ELR (cell line): ENCODE data around the gene KITLG.
"Not testable (repeated sequence)": the region's sequence is repeated elsewhere in the genome, so short reads cannot be mapped to it uniquely, and the experiment has no call there.

Source experiments
- DNase-seq: peaks from one replicate; pipeline ENCODE4 v3.0.0-alpha.2; 2015; ENCODE audit warnings: low read depth

Gene KITLG

DNA sequence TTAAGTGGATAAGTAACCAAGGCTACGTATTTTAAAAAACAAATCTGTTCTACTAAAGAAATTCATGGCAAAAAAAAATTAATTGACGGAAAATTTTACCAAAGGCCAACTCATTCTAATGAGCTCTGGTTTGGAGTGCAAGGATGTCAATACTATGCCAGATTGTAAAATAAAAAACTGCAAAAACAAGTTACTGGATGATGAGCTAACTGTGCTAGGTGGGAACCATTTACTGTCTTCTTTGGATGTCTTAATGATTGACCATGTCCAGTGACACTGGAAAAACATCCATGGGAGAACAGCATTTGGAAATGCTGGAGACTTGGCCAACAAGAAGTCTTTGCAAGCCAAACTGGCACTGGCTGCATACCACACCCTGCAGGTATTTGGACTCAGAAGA is 41.6 kb downstream of the KITLG start:
- DNase-seq = no peak

DNA sequence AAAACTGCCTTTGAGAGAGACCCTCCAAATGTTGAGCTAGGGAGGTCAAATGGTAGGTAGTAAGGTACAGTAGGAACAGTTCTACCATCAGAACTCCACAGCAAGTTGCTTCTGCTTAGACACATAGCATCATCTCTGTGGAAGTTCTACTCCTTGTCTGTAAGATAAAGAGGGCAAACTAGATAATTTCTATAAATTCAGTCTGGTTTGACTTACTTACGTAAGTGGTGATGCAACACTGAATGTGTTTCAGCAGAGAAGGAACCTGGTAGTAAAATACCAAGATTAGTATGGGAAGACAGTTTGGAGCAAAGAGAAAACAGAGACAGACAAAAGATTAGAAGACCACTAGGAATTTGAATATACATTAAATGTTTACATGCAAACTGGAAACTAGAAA is 42.0 kb downstream of the KITLG start:
- no peak for DNase-seq

- DNase-seq = no peak
Observed at GRCh38 chr12:88530868-88531267, 49.4 kb downstream of the KITLG start.

DNA sequence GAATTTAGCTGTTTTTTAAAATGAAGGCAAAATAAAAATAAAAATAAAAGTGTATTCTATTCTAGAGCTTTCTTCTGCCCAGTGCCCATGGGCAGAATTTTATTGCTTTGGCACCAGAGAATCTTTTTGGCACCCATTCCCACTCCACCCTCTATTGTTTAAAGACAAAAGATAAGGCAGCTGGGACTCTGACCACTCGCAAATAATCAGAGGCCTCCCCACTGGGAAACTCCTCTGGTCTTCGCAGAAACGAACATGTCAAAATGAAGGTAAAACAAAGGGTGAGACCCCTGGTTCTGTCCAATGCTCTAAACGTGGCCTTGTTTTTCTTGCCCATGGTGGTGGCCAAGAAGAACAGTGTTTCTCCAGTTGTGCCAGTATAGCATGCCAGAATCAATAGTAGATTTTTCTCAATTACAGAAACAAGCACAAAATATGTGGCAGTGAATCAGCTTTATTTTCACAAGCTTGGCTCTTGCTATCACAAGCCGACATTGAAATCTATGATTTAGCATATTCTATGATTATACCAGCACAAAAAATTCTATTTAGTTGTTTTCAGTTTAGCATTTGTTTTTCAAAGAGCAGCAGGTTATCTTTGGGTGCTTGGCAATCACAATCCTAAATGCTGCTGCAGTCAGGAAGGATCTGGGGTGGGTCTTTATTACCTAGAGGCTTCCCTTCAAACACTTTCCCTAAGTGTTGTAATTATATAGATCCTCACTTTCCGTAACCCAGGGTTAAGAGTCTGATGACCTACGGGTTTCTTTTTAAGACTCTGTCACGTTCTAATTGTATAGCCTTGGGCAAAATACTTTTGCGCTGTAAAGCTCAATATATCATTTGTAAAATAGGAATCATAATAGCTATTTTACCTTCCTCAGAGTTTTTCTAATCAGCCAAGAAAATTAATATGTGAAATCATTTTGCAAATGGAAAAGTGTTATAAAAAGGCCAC is 50.5 kb downstream of the KITLG start:
- DNase-seq = no peak

GRCh38 chr12:88522961-88523360 is 57.3 kb downstream of the KITLG start:
- no peak for DNase-seq

GRCh38 chr12:88520436-88520820 is 59.8 kb downstream of the KITLG start:
- DNase-seq = no peak

- DNase-seq = no peak
Observed at GRCh38 chr12:88519802-88520435, 60.4 kb downstream of the KITLG start.

DNA sequence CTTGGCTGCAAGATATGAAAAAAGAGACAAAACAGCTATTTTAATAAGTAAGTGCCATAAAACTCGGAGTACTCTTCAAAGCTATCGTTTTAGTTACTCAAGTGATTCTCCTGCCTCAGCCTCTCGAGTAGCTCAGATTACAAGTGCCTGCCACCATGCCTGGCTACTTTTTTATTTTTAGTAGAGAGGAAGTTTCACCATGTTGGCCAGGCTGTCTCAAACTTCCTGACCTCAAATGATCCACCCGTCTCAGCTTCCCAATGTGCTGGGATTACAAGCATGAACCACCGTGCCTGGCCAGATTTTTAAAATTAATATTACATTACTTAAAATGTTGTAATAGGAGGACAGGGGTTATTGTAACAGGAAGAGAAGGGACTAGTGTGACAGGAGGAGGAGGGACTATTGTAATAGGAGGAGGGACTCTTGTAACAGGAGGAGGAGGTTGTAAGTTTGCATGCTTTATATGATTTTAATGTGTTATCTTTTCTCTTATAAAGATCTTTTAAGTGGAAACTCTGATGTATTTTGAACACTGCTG is 61.3 kb downstream of the KITLG start:
- DNase-seq = no peak

- DNase-seq = no peak
Observed at GRCh38 chr12:88516811-88517210, 63.5 kb downstream of the KITLG start.

DNA sequence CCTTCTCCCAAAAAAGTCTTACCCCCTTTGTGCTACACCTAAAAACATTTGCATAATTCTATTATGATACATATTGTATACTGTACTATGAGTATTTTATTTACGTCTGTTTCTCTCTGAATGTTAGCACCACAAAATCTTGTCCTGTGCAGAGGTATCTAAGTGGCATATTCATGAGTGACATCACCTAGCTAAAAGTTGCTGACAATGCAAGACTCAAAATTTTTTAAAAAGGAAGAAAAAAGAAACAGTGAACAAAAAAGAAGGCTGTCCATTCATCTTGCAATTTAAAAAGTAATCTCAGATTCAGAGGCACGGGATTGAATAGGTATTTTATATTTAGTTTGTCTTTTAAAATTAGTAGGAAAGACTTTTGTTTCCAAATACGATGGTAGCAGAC is 69.4 kb downstream of the KITLG start:
- no peak for DNase-seq

DNA sequence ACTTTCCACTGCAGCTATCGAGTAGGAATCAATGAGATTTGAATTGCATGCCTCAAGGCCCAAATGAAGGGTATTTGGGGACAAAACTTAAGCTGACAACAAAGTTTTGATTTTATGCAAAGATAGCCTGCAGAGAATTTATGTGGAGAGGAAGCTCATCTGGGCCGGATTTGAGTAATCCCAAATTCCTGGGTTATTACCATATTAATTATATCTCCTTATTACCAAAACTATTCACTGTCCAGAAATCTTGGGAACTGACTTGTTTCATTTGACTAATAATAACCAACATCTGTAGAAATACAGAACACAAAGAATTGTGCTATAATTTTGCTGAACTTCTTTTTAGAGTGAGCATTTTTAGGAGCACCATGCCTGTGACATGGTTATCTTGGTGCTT is 70.4 kb downstream of the KITLG start:
- peak; percentile 34 for DNase-seq

DNA sequence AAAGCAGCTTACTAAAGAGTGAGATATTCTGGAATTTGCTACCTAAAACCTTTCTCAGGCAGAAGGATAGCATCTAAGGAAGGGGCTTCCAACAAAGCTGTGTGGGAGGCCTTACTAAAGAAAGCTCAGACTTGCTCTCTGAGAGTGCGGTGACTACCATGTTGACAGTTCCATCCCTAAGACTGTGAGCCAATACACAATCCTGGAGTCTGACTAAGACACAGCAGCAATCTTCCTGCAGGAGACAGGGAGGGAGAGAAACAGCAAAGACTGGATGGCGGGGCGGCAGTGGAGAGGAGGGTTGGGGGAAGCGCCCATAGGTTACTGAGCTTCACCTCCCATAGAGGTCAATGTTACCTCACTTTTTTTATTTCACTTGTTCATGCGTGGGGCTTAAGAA is 70.9 kb downstream of the KITLG start:
- DNase-seq = peak; percentile 42

GRCh38 chr12:88507851-88508250 is 72.4 kb downstream of the KITLG start:
- DNase-seq = not testable (repeated sequence)

- DNase-seq = no peak
Observed at GRCh38 chr12:88507270-88507669, 73.0 kb downstream of the KITLG start.

- DNase-seq = no peak
Observed at GRCh38 chr12:88505696-88506095, 74.6 kb downstream of the KITLG start.

DNA sequence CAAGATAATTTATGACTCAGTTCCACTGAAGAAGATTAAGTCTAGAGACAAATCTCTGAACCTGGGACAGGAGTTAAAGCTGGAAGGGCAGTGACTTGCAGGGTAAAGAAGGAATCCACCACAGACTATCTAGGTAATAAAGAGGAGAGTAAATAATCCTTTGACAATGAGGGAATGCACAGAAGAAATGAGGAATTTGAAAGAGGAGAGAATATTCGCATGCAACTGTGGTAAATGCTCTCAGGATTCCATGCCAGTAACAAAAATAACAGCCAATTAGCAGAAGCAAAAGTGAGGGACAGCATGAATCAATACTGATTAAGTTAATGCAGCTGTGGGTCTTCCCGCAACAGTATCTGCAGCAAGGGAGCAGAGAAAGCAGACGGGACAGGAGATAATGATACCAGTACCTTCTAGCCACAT is 77.0 kb downstream of the KITLG start:
- DNase-seq = no peak

- peak; percentile 42 for DNase-seq
Observed at GRCh38 chr12:88501972-88502938, 78.0 kb downstream of the KITLG start.

DNA sequence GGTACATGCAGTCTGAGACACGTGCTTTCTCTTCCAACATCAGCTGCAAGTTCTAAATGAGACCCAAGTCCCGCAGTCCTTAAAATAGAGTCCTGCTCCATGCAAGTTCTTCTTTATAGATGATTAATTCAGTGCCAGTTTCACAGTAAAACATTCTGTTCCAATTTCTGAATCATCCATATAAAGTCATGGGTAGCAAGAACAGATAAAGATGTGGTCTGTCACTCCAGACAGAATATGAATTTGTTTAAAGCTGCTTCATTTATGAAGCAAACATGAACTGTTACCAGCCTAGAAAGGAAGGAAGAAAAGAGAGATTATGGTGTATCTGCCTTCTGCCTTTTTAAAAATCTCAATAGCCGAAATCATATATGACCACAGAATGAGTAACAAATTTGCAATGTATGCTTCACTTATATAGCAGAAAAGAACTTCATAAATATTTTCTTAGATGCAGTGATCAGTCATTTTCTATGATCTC is 83.3 kb downstream of the KITLG start:
- DNase-seq = peak; percentile 54

- DNase-seq = no peak
Observed at GRCh38 chr12:88496429-88496828, 83.8 kb downstream of the KITLG start.

DNA sequence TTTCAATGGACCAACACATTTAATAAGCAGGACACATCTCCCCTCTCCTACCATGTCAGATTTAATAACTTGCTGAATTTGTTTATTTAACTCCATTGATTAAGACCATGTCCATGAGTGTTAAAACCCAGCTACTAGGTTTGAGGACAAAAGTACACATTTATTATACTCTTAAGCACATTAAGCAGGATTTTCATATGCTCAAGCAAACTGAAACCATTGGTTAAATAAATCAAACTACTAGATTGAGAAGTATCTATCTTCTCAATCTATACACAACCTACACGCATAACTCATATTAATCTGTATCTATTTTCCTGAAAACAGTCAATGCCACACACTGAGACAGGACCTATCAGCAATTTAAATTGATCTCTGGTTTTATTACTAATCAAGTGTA is 85.2 kb downstream of the KITLG start:
- no peak for DNase-seq

GRCh38 chr12:88494520-88494919 is 85.8 kb downstream of the KITLG start:
- no peak for DNase-seq

GRCh38 chr12:88493636-88494035 is 86.6 kb downstream of the KITLG start:
- DNase-seq = peak; percentile 89
